ENCODE results near the gene SEMA3A. TPM values are rescaled to one million over a fixed set of nuclear protein-coding genes. Genes with fewer than 3 reads are reported as not detected.
"Not testable (repeated sequence)": the region's sequence is repeated elsewhere in the genome, so short reads cannot be mapped to it uniquely, and the experiment has no call there.

Gene SEMA3A
- 10 to 100 TPM in 1 of 3 donors, 1 to 10 TPM in 2; 2.9 to 23.2 (median 5.2) TPM for total RNA-seq

DNA sequence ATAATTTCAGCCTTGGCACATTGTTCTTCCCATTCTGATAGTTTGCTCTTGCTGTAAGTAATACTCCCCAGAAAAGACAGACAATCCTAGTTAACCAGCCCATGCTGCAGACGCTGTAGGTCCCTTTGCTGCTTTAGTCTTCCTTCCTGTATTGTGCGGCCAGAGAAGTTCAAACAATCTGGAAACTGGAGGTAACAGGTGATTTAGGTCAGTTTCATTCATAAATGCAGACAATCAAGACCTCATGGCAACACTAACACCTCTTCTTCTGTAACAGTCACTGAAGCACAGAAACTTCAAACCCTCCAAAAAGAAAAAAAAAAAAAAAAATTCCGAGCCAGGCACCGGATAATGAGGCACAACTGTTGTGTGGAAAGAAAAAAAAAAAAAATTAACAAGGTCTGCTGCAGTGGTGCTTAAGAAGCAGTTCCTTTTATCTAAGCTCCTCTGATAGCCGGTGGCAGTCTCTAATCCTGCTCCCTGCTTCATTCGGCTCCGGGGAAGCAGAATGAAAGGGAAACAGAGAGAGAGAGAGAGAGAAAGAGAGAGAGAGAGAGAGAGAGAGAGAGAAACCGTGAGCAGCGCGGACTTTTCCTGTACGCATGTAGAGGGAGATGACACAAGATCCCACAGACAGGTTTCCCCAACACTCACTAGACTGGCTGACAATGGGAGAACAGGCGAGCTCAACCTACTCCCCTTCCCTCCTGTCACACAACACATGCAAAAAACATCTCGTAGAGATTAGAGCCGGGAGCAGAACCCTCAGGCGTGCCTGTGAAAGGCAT, at the start of gene SEMA3A:
Gene SEMA3A (minus strand): TSS at position 306 of the 788 bp plus-strand sequence. CDS start 203 bp downstream, at position 103.
- intact Hi-C loops (cut with DNase I; ENCODE audit: low total_unique reads): no loop called here
- H3K9me3 ChIP-seq: no peaks in the 10 kb centered on the region
- H3K4me1 ChIP-seq: no peaks in the 10 kb centered on the region
- no peaks in the 10 kb centered on the region for H3K27me3 ChIP-seq
- peak within 1 kb of the TSS in 1 of 2 donors; percentile 42 for H3K27ac ChIP-seq
- peak within 1 kb of the TSS; percentile 37 to 62 (median 47) for H3K4me3 ChIP-seq
- TF ChIP-seq POLR2AphosphoS5 (IDR thresholded peaks at IDR 0.05): no peak
- no peak for TF ChIP-seq POLR2A (IDR thresholded peaks at IDR 0.05)
- TF ChIP-seq, protein P1, sequence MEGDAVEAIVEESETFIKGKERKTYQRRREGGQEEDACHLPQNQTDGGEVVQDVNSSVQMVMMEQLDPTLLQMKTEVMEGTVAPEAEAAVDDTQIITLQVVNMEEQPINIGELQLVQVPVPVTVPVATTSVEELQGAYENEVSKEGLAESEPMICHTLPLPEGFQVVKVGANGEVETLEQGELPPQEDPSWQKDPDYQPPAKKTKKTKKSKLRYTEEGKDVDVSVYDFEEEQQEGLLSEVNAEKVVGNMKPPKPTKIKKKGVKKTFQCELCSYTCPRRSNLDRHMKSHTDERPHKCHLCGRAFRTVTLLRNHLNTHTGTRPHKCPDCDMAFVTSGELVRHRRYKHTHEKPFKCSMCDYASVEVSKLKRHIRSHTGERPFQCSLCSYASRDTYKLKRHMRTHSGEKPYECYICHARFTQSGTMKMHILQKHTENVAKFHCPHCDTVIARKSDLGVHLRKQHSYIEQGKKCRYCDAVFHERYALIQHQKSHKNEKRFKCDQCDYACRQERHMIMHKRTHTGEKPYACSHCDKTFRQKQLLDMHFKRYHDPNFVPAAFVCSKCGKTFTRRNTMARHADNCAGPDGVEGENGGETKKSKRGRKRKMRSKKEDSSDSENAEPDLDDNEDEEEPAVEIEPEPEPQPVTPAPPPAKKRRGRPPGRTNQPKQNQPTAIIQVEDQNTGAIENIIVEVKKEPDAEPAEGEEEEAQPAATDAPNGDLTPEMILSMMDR (IDR thresholded peaks at IDR 0.05): peak in 2 of 3 donors; percentile 14 to 23
- DNase-seq (ENCODE audit: low spot score in 2 of 2): no peak
- no peaks in the 10 kb centered on the region for H3K36me3 ChIP-seq

GRCh38 chr7:84243037-84243436, 48.4 kb upstream of the SEMA3A start:
- H3K27ac ChIP-seq; H3K4me3 ChIP-seq; H3K4me1 ChIP-seq; intact Hi-C loops (cut with DNase I; ENCODE audit: low total_unique reads); H3K36me3 ChIP-seq; H3K27me3 ChIP-seq; DNase-seq (ENCODE audit: low spot score in 2 of 2): not testable (repeated sequence)
- H3K9me3 ChIP-seq: peaks cover 5 to 27% of the 10 kb centered on the region in 2 donors

- Histone ChIP-seq H3K27ac (no peak overlapping the region), H3K36me3 (no peaks in the 10 kb centered on the region), H3K27me3 (no peaks in the 10 kb centered on the region), H3K4me1 (no peaks in the 10 kb centered on the region), H3K9me3 (peaks cover 0 to 4% of the 10 kb centered on the region in 2 donors), H3K4me3 (no peak overlapping the region)
- intact Hi-C loops (cut with DNase I; ENCODE audit: low total_unique reads): no loop called here
- DNase-seq (ENCODE audit: low spot score in 2 of 2): no peak
- TF ChIP-seq POLR2A (IDR thresholded peaks at IDR 0.05) (no peak), POLR2AphosphoS5 (IDR thresholded peaks at IDR 0.05) (no peak)
These were observed 44.0 kb upstream of the SEMA3A start for GRCh38 chr7:84238596-84238995.

DNA sequence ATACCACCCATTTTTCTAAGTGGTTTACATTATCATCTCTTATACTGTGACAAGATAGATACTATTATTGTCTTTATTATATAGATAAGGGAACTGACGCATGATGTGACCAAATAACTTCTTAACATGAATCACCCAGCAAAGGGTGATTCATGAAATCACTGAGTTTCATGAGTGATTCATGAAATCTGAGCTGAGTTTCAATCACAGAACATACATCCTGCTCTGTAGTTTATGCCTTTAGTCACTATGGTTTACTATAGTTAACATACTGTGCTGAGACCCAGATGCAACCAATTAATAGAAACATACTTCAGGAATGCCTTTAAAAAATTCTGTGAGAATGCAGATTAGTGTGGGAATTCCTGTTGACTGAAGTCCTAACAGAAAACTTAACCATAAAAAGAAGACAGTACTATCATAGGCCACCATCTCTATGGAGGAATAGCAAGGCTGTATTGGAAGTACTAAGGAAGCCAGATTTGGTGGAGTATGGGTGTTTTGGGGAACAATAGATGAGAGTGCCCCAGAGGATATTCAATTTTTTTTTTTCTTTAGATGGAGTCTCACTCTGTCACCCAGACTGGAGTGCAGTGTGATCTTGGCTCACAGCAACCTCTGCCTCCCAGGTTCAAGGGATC, 43.1 kb upstream of the SEMA3A start:
- intact Hi-C loops (cut with DNase I; ENCODE audit: low total_unique reads): no loop called here
- Histone ChIP-seq H3K4me1 (no peaks in the 10 kb centered on the region), H3K36me3 (no peaks in the 10 kb centered on the region), H3K9me3 (no peaks in the 10 kb centered on the region), H3K27me3 (no peaks in the 10 kb centered on the region), H3K27ac (no peak overlapping the region), H3K4me3 (no peak overlapping the region)
- DNase-seq (ENCODE audit: low spot score in 2 of 2): no peak
- no peak for TF ChIP-seq POLR2AphosphoS5 (IDR thresholded peaks at IDR 0.05)
- TF ChIP-seq, protein P1 (IDR thresholded peaks at IDR 0.05): no peak
- no peak for TF ChIP-seq POLR2A (IDR thresholded peaks at IDR 0.05)

DNA sequence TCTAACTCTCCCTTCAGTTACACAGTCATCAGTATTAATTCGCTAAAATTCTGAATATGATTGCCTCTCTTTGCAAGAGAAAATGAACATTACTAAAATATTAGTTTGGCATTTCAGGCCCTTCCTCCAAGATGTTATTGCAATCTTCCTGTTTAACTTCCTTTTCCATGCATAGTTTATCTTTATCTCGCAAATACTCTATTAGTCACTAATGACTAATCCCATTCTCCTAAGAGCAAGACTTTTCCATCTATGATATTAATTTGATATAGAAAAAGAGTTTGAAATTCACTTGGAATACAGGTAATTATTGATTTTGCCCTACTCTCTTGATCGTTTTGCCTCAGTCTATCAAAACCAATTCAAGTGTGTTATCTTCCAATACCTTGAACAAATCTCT, 41.8 kb upstream of the SEMA3A start:
- DNase-seq (ENCODE audit: low spot score in 2 of 2): no peak
- no peak overlapping the region for H3K4me3 ChIP-seq
- H3K9me3 ChIP-seq: no peaks in the 10 kb centered on the region
- H3K36me3 ChIP-seq: no peaks in the 10 kb centered on the region
- TF ChIP-seq POLR2AphosphoS5 (IDR thresholded peaks at IDR 0.05) (no peak), POLR2A (IDR thresholded peaks at IDR 0.05) (no peak)
- TF ChIP-seq, protein P1 (IDR thresholded peaks at IDR 0.05): no peak
- intact Hi-C loops (cut with DNase I; ENCODE audit: low total_unique reads): no loop called here
- H3K27me3 ChIP-seq: no peaks in the 10 kb centered on the region
- no peaks in the 10 kb centered on the region for H3K4me1 ChIP-seq
- H3K27ac ChIP-seq: no peak overlapping the region

GRCh38 chr7:84232646-84233045, 38.1 kb upstream of the SEMA3A start:
- H3K9me3 ChIP-seq: no peaks in the 10 kb centered on the region
- no peaks in the 10 kb centered on the region for H3K36me3 ChIP-seq
- DNase-seq (ENCODE audit: low spot score in 2 of 2): no peak
- no peaks in the 10 kb centered on the region for H3K4me1 ChIP-seq
- H3K27ac ChIP-seq: no peak overlapping the region
- intact Hi-C loops (cut with DNase I; ENCODE audit: low total_unique reads): no loop called here
- no peaks in the 10 kb centered on the region for H3K27me3 ChIP-seq
- TF ChIP-seq POLR2AphosphoS5 (IDR thresholded peaks at IDR 0.05) (no peak), POLR2A (IDR thresholded peaks at IDR 0.05) (no peak)
- TF ChIP-seq, protein P1 (IDR thresholded peaks at IDR 0.05): no peak
- no peak overlapping the region for H3K4me3 ChIP-seq

Measured in breast epithelium (tissue), 4 donors.